ENCODE measurements around the gene TNNC1. TPM values are rescaled to one million over a fixed set of nuclear protein-coding genes. Genes with fewer than 3 reads are reported as not detected.

The TNNC1 gene
- polyA plus RNA-seq, 1 donor from 2014 or later: 2.2 TPM

GRCh38 chr3:52494886-52495495, 41.1 kb upstream of the TNNC1 start, which contains the start of gene STAB1:
Gene STAB1 (plus strand): TSS chr3:52495338. CDS start chr3:52495414, 76 bp downstream.
- Histone ChIP-seq H3K9me3 (ENCODE audit: low read length) (no peaks in the 10 kb centered on the region), H3K9ac (ENCODE audit: low read length) (no peak within 1 kb of the TSS), H3K36me3 (ENCODE audit: insufficient read depth, low read length) (no peaks in the 10 kb centered on the region), H3F3A (ENCODE audit: insufficient read depth, low read length, poor library complexity, severe bottlenecking) (no peaks in the 10 kb centered on the region), H3K27ac (ENCODE audit: low read length) (no peak within 1 kb of the TSS), H3K4me3 (ENCODE audit: low read length) (no peak within 1 kb of the TSS), H3K4me2 (ENCODE audit: low read length) (no peak within 1 kb of the TSS), H3K79me2 (replicated peaks; ENCODE audit: insufficient read depth, low read length) (no peaks in the 10 kb centered on the region), H2AFZ (ENCODE audit: low read depth, low read length) (no peak within 1 kb of the TSS), H3K27me3 (ENCODE audit: insufficient read depth, low read depth, low read length) (no peaks in the 10 kb centered on the region), H3K9me2 (ENCODE audit: insufficient read depth, low read length) (no peaks in the 10 kb centered on the region), H4K20me1 (ENCODE audit: insufficient read depth) (no peaks in the 10 kb centered on the region)
- TF ChIP-seq RAD21 (conservative IDR thresholded peaks at IDR 0.05) (no peak), REST (IDR thresholded peaks at IDR 0.05; ENCODE audit: borderline replicate concordance) (no peak), TAF1 (IDR thresholded peaks at IDR 0.05; ENCODE audit: low read depth) (no peak), POLR2AphosphoS5 (IDR thresholded peaks at IDR 0.05) (no peak), EP300 (conservative IDR thresholded peaks at IDR 0.05; ENCODE audit: poor library complexity, severe bottlenecking) (no peak), SMC3 (conservative IDR thresholded peaks at IDR 0.05; ENCODE audit: poor library complexity) (no peak), MXI1 (conservative IDR thresholded peaks at IDR 0.05; ENCODE audit: poor library complexity, severe bottlenecking) (no peak), CTCF (IDR thresholded peaks at IDR 0.05; ENCODE audit: poor library complexity, severe bottlenecking) (no peak), EZH2 (IDR thresholded peaks at IDR 0.05; ENCODE audit: borderline replicate concordance, insufficient read depth, low read length, poor library complexity, severe bottlenecking) (no peak)

- Histone ChIP-seq H3K9me2 (ENCODE audit: insufficient read depth, low read length) (no peaks in the 10 kb centered on the region), H3K36me3 (ENCODE audit: insufficient read depth, low read length) (no peaks in the 10 kb centered on the region), H3K9ac (ENCODE audit: low read length) (no peak overlapping the region), H3K79me2 (replicated peaks; ENCODE audit: insufficient read depth, low read length) (no peaks in the 10 kb centered on the region), H3K4me3 (ENCODE audit: low read length) (no peak overlapping the region), H3F3A (ENCODE audit: insufficient read depth, low read length, poor library complexity, severe bottlenecking) (no peaks in the 10 kb centered on the region), H2AFZ (ENCODE audit: low read depth, low read length) (no peak overlapping the region), H3K4me2 (ENCODE audit: low read length) (no peak overlapping the region), H4K20me1 (ENCODE audit: insufficient read depth) (no peaks in the 10 kb centered on the region), H3K27ac (ENCODE audit: low read length) (no peak overlapping the region), H3K9me3 (ENCODE audit: low read length) (no peaks in the 10 kb centered on the region), H3K27me3 (ENCODE audit: insufficient read depth, low read depth, low read length) (no peaks in the 10 kb centered on the region)
- TF ChIP-seq EP300 (conservative IDR thresholded peaks at IDR 0.05; ENCODE audit: poor library complexity, severe bottlenecking) (no peak), POLR2AphosphoS5 (IDR thresholded peaks at IDR 0.05) (peak; percentile 4)
Measured at GRCh38 chr3:52494445-52494844, 40.6 kb upstream of the TNNC1 start.

Data from neural cell (in vitro differentiated cells).